Measurements from ENCODE around the gene CCL27.
A peak's percentile ranks its signal among the peaks of the same experiment; 100 is the strongest.

Gene CCL27

DNA sequence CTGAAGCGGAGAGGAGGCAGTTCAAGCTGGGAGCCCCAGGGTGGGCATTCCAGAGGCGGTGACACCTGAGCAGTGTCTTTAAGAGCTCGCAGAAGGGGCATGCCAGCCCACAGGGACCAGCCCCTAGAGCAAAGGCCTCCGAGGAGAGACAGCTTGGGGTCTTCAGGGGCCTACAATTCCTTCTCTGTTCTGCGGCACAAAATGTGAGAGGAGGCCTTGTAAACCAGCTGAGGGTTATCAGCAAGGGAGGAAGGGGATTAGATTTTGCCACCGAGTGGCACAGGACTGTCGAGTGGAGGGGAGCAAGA, 24.4 kb downstream of the CCL27 start:
- H3F3A ChIP-seq (ENCODE audit: insufficient read depth), result peaks cover 21% of the 10 kb centered on the region
- H3K4me3 ChIP-seq (ENCODE audit: insufficient read depth, low read length, poor library complexity, severe bottlenecking), result peak overlapping the region; percentile 68
- TF ChIP-seq, protein P1, sequence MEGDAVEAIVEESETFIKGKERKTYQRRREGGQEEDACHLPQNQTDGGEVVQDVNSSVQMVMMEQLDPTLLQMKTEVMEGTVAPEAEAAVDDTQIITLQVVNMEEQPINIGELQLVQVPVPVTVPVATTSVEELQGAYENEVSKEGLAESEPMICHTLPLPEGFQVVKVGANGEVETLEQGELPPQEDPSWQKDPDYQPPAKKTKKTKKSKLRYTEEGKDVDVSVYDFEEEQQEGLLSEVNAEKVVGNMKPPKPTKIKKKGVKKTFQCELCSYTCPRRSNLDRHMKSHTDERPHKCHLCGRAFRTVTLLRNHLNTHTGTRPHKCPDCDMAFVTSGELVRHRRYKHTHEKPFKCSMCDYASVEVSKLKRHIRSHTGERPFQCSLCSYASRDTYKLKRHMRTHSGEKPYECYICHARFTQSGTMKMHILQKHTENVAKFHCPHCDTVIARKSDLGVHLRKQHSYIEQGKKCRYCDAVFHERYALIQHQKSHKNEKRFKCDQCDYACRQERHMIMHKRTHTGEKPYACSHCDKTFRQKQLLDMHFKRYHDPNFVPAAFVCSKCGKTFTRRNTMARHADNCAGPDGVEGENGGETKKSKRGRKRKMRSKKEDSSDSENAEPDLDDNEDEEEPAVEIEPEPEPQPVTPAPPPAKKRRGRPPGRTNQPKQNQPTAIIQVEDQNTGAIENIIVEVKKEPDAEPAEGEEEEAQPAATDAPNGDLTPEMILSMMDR (IDR thresholded peaks at IDR 0.05; ENCODE audit: insufficient read depth, low read length, poor library complexity, severe bottlenecking), result no peak
- TF ChIP-seq EZH2phosphoT487 (conservative IDR thresholded peaks at IDR 0.05; ENCODE audit: low read length), result no peak
- H3K27me3 ChIP-seq (ENCODE audit: low read length), result no peaks in the 10 kb centered on the region
- H2AFZ ChIP-seq (ENCODE audit: low read depth, low read length, severe bottlenecking), result peak overlapping the region; percentile 60
- peaks cover 26% of the 10 kb centered on the region for H3K79me2 ChIP-seq (ENCODE audit: insufficient read depth, low read length)
- H3K9me3 ChIP-seq (ENCODE audit: insufficient read depth, low read length), result no peaks in the 10 kb centered on the region
- peak overlapping the region; percentile 84 for H3K9ac ChIP-seq (ENCODE audit: low read length)
- H3K9me2 ChIP-seq (replicated peaks; ENCODE audit: insufficient read depth, low read length), result no peaks in the 10 kb centered on the region
- H3K4me2 ChIP-seq (ENCODE audit: low read depth, low read length, poor library complexity, severe bottlenecking), result peak overlapping the region; percentile 65
- H3K36me3 ChIP-seq (ENCODE audit: low read length), result 0 out of 2 replicates have a peak, but pooled peaks cover 5% of the 10 kb centered on the region
- no peaks in the 10 kb centered on the region for H4K20me1 ChIP-seq (ENCODE audit: low read depth, low read length)
- peak overlapping the region; percentile 53; the same call in 1 of the 2 replicates for H3K27ac ChIP-seq (ENCODE audit: low read depth, low read length)

DNA sequence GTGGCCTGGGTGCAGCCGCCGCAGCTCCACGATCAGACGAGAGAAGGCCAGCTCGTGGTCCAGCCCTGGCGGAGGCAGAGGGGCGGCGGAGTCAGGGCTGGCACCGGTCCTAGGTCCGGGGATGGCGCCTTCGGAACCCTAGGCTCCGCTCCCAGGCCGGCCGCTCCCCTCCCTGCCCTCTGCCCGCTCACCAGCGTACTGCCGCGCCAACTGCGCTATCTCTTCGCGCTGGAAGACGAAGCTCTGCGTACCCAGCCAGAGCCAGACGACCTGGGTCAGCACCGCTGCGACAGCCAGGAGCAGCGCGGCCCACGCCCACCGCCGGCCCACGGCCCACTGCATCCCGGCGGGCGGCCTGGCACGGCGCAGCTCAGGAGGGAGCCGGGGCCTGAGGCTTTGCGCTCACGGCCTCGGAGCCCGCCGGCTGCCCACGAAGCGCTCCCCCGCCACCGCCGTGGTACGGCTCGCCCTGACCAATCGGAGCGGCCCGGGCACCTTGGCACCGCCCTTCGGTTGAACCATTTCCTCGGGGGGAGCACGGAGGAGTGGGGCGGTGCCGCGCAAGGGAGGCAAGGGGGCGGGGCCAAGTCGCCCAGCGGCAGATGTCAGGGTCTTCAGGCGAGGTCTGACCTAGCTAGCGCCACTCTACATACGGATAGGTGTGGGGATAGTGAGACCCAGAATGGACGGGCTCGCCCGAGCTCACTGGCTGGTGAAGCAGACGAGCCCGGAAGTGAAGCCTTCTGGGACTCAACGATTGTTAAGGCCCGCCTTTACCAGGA, 24.9 kb downstream of the CCL27 start, which contains the start of gene SIGMAR1:
Gene SIGMAR1, minus strand, starts transcription at position 432 of the 782 bp plus-strand sequence. Its CDS starts 90 bp downstream, at position 342.
- no peaks in the 10 kb centered on the region for H3K9me3 ChIP-seq (ENCODE audit: insufficient read depth, low read length)
- no peak for TF ChIP-seq EZH2phosphoT487 (conservative IDR thresholded peaks at IDR 0.05; ENCODE audit: low read length)
- TF ChIP-seq, protein P1 (IDR thresholded peaks at IDR 0.05; ENCODE audit: insufficient read depth, low read length, poor library complexity, severe bottlenecking), result no peak
- H3K4me3 ChIP-seq (ENCODE audit: insufficient read depth, low read length, poor library complexity, severe bottlenecking), result peak within 1 kb of the TSS; percentile 68
- H3K27ac ChIP-seq (ENCODE audit: low read depth, low read length), result peak within 1 kb of the TSS; percentile 53
- H3K79me2 ChIP-seq (ENCODE audit: insufficient read depth, low read length), result peaks cover 26% of the 10 kb centered on the region
- H3F3A ChIP-seq (ENCODE audit: insufficient read depth), result peaks cover 21% of the 10 kb centered on the region
- peak within 1 kb of the TSS; percentile 60 for H2AFZ ChIP-seq (ENCODE audit: low read depth, low read length, severe bottlenecking)
- no peaks in the 10 kb centered on the region for H3K27me3 ChIP-seq (ENCODE audit: low read length)
- H3K4me2 ChIP-seq (ENCODE audit: low read depth, low read length, poor library complexity, severe bottlenecking), result peak within 1 kb of the TSS; percentile 65
- 0 out of 2 replicates have a peak, but pooled peaks cover 5% of the 10 kb centered on the region for H3K36me3 ChIP-seq (ENCODE audit: low read length)
- H3K9ac ChIP-seq (ENCODE audit: low read length), result peak within 1 kb of the TSS; percentile 84
- no peaks in the 10 kb centered on the region for H4K20me1 ChIP-seq (ENCODE audit: low read depth, low read length)
- no peaks in the 10 kb centered on the region for H3K9me2 ChIP-seq (replicated peaks; ENCODE audit: insufficient read depth, low read length)

DNA sequence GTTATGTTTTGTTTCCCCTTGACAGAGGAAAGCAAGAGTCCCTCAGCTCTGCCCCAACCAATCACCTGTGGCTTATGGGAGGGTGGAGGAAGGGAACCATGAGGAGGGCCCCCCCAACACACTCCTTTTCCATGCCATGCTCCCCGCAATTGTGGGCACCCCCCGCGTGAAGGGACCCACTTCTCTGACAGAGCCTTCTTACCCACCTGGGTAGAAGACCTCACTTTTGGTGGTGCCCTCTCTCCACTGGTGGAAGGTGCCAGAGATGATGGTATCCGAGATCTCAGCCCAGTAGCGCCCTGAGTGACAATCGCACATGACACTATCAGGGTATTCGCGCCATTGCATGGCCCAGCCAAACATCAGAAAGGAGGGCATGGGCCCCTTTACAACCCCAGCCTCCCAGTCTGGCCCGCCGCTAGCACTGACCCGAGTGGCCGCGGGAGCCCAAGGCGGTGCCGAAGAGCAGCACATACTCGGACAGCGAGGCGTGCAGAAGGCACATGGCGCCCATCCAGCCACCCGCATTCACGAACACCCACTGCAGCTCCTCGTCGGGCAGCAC, 25.6 kb downstream of the CCL27 start:
- Histone ChIP-seq H3K4me2 (ENCODE audit: low read depth, low read length, poor library complexity, severe bottlenecking) (peak overlapping the region; percentile 65), H3K27me3 (ENCODE audit: low read length) (no peaks in the 10 kb centered on the region), H3K9ac (ENCODE audit: low read length) (peak overlapping the region; percentile 84), H3K4me3 (ENCODE audit: insufficient read depth, low read length, poor library complexity, severe bottlenecking) (peak overlapping the region; percentile 68), H3K9me3 (ENCODE audit: insufficient read depth, low read length) (no peaks in the 10 kb centered on the region), H3K27ac (ENCODE audit: low read depth, low read length) (peak overlapping the region; percentile 53), H4K20me1 (ENCODE audit: low read depth, low read length) (no peaks in the 10 kb centered on the region), H2AFZ (ENCODE audit: low read depth, low read length, severe bottlenecking) (peak overlapping the region; percentile 60), H3F3A (ENCODE audit: insufficient read depth) (peaks cover 23% of the 10 kb centered on the region), H3K9me2 (replicated peaks; ENCODE audit: insufficient read depth, low read length) (no peaks in the 10 kb centered on the region), H3K36me3 (ENCODE audit: low read length) (0 out of 2 replicates have a peak, but pooled peaks cover 5% of the 10 kb centered on the region), H3K79me2 (ENCODE audit: insufficient read depth, low read length) (peaks cover 26% of the 10 kb centered on the region)
- no peak for TF ChIP-seq EZH2phosphoT487 (conservative IDR thresholded peaks at IDR 0.05; ENCODE audit: low read length)
- TF ChIP-seq, protein P1 (IDR thresholded peaks at IDR 0.05; ENCODE audit: insufficient read depth, low read length, poor library complexity, severe bottlenecking), result no peak

Measured in SU-DHL-6 (cell line).